GM21576 (cell line): ENCODE data around the gene NOS1.
"Not testable (repeated sequence)": the region's sequence is repeated elsewhere in the genome, so short reads cannot be mapped to it uniquely, and the experiment has no call there.

Source experiments
- ATAC-seq: cut with Tn5 transposase; IDR thresholded peaks from one replicate; pipeline ENCODE4 v1.9.1; 2021; ENCODE audit warnings: mild to moderate bottlenecking, moderate library complexity; ENCODE audit not compliant: unreplicated experiment

NOS1 gene

GRCh38 chr12:117273091-117273490 lies 88.3 kb downstream of the NOS1 start:
- ATAC-seq: no peak

DNA sequence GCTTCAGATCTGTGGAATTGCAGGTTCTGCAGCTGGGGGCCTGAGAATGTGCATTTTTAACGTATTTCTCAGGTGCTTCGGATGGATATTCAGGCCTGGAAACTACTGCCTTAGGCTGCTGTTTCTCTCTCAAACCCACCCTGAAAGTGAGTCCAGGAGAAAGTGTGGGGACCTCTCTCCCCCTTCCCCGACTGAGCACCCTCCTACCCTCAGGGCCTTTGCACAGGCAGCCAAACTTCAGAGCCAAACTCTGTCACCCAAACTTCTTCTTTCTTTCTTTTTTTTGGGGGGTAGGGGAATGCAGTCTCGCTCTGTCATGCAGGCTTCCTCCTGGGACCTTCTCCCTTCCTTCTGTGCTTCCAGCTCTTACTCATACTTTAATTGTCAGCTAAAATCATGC lies 88.7 kb downstream of the NOS1 start:
- ATAC-seq: no peak

DNA sequence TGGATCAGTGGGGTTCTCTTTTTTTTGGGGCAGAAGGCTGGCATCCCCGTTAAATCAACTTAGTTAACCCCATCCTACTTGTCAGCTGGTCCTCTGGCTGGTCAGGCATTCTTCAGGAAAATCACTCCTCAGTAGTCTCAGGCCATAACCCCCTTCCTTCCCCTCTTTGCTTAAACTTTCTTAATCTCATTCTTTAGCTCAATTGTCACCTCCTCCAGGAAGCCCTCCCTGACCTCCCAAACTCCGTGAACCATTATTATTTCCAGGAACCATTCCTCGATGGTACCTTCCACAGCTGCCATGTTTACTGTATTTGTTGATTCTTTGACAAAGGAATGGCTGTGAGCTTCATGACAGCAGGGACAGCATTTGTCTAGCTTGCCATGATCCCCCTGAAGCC lies 98.7 kb downstream of the NOS1 start:
- ATAC-seq: no peak

DNA sequence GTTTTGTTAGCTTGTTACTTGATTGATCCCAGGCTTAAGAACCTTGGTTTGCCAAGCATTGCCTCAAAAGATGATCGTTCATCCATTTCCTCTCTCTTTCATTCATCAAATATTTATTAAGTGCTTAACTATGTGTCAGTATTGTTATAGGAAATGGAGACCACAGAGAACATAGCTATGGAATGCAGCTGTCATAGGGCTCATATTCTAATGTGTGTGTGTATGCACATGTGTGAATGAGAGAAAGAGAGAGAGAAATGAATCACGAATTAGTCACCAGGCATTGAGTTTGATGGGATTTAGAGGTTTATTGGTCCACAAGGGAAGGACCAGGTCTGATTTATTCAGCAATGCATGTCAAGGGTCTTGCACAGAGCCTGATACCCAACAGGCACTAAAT lies 100.2 kb downstream of the NOS1 start:
- no peak for ATAC-seq

DNA sequence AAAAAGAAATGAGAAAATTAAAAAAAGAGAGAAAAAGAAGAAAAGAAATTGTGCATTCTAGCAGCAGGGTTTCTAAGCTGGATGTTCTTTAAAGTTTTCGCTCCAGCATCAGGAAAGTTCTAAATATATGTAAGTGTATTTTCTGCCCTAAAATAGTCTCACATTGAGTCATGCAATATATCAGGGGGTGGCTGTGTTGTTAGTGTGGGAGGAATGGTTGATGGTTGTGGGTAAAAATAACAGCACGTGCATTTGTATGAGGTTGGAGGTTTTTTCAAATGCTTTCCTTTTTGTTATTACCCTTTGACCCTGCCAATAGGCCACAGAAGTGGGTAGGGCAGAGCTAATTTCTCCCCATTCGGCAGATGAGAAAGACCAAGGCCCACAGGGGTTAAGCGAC lies 106.0 kb downstream of the NOS1 start:
- no peak for ATAC-seq

DNA sequence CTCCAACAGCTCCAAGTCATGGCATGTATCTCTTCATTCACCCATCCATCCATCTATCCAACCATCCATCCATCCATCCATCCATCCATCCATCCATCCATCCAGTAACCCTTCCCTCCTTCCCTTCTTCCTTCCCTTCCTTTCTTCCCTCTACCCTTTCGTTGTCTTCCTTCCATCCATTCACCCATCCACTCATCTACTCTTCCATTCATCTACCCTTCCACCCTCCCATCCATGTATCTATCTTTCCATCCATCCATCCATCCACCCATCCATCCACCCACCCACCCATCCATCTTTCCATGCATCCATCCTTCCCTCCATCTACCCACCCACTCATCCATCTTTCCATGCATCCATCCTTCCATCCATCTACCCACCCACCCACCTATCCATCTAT lies 117.9 kb downstream of the NOS1 start:
- no peak for ATAC-seq

- no peak for ATAC-seq
Measured at GRCh38 chr12:117241697-117242096, 119.7 kb downstream of the NOS1 start.

DNA sequence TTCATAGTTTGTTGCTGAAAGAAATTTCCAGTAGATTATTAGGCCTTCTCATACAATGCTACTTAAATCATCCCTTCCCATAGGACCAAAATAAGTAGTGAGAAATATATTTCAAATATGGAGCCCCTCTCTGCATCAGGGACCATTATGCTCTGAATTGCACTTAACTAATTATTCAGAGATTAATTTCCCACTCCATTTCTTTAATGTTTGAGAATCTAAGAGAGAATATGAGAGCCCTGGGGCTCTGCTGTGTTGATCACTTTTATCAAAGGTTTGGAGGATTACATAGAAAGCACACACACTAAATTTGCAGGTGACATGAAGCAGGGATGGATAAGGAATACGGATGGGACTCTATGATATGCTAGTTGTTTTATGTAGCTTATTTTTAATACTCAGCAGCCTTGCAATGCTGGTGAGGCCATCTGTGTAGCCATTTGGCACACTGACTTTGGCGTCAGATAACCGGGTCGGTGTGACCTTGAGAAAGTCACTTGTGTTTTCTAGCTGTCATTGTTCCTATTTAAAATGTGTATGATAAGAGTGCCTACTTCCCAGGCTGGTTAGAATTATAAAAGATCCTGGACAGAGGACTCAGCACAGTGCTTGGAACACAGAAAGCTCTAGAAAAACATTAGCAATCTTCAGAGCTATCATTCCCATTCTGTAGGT lies 121.2 kb downstream of the NOS1 start:
- ATAC-seq: no peak

- no peak for ATAC-seq
Measured at GRCh38 chr12:117236456-117237001, 124.9 kb downstream of the NOS1 start.

DNA sequence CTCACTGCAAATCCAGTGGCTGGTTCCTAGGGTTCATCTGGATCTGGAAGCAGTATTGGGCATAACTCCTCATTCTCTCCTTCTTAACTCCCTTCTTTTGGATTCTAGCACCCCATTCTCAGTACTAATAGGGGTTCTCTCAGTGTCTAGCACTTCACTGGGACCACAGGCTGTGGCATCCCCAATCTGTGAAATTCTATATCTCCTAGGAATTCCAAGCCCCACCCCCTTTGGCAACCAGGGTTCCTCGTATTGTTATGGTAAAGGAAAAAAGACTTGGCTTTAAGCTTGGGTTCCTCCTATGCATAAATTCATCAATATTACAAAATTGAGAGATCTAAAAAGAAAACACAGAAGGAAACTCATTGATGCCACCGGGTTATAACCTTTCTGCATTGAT lies 126.2 kb downstream of the NOS1 start:
- no peak for ATAC-seq

GRCh38 chr12:117234441-117234840 lies 127.0 kb downstream of the NOS1 start:
- no peak for ATAC-seq

DNA sequence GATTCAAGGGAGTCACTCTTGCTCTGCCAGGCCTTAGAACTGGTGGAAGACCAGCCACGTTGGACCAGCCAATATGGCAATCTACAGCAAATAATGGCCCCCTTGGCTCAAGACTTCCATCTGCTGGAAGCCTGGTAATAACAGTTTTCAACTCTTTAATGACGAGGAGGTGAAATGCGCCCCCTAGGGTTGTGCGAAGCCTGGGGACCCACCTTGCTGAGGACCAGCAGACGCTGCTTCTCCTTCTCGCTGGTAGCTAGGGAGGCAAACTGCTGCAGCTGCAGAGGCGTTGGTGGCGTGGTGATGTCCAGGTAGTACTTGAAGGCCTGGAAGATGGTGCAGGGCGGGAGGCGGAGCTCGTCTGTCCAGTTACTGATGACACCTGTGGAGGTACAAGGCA lies 129.7 kb downstream of the NOS1 start:
- no peak for ATAC-seq

- no peak for ATAC-seq
Measured at GRCh38 chr12:117228239-117228638, 133.2 kb downstream of the NOS1 start.

GRCh38 chr12:117227000-117227653 lies 134.3 kb downstream of the NOS1 start:
- no peak for ATAC-seq

GRCh38 chr12:117226505-117226904 lies 134.9 kb downstream of the NOS1 start:
- ATAC-seq: no peak

GRCh38 chr12:117225179-117225578 lies 136.2 kb downstream of the NOS1 start:
- no peak for ATAC-seq

DNA sequence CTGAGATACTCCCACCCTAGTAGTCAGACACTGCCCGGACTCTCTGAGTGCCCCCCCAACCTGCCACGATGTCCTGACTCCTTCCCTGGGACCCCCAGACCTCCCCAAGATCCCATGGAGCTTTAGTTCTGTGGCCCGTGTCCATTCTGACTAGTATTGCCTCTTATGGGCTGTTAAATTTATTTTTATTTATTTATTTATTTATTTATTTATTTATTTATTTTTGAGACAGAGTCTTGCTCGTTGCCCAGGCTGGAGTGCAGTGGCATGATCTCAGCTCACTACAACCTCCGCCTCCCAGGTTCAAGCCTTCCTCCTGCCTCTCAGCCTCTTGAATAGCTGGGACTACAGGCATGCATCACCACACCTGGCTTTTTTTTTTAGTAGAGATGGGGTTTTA lies 140.5 kb downstream of the NOS1 start:
- not testable (repeated sequence) for ATAC-seq

DNA sequence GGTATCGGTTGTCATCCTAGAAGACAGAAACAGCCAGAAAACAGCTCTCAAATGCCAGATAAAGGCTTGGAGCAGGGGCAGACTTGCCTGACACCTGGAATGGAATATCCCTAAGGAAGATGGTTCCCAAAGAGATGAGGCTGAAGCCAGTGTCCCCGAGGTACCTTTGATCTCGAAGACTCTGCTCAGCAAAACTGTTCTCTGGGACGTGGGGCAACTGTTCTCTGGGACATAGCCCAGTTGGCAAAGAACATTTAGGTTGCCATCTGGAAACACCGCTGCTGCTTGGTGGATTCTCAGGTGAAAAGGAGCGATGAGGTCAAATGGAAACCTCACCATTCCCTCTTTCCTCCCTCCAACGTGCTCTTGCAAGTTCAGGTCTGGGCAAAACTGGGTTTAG lies 143.3 kb downstream of the NOS1 start:
- ATAC-seq: no peak

DNA sequence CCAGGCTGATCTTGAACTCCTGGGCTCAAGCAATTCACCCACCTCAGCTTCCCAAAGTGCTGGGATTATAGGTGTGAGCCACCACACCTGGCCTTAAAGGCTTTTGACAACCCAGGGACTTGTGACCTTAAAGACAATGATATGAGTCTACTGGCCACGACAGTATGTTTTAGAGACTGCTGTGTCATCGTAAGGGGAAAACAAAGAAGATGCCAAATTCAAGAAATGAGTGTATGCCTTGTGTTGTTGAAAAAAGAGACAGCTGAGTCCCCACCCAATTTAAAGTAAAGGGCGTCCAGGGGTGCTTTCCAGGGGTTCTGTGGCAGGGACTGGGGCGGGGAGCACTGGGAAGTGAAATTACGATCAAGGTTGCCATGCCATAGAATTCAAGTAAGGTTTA lies 144.7 kb downstream of the NOS1 start:
- no peak for ATAC-seq

- no peak for ATAC-seq
Measured at GRCh38 chr12:117214797-117215196, 146.6 kb downstream of the NOS1 start.

GRCh38 chr12:117213295-117213808 lies 148.1 kb downstream of the NOS1 start:
- ATAC-seq: no peak

DNA sequence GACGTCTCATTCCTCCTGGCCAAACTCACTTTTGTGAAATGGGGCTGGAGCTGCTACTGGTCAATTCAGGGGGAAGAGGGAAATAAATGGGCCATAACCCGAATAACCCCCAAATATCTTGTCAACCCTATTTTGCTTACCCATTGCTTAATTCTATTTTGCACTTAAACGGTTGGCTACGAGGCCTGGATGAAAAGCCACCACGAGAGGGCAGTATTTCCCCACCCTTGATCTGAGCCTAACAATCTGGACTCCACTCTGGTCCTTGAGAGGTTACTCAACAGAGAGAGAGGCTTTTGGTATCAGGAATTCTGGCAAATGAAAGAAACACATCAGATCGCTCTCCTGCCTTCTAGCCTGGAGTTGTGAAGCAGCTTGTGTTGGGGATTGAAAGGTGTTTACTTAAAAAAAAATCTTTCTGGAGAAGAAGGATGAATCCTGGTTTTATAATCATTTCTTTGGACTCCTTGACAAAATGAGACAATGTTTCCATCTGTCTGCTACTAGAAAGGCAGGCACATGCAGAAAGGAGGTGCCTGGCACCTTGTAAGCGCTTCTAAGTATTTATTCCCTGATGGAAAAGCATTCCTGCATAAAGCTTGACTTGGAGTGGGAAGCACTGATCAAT lies 148.7 kb downstream of the NOS1 start:
- ATAC-seq: no peak
